Embryonic facial prominence (tissue), 1 donor: ENCODE measurements around the gene RSU1.

ENCODE experiments used
- DNase-seq: peaks from one replicate; pipeline ENCODE4 v3.0.0-alpha.2; 2016; ENCODE audit errors: extremely low spot score

RSU1 gene

DNA sequence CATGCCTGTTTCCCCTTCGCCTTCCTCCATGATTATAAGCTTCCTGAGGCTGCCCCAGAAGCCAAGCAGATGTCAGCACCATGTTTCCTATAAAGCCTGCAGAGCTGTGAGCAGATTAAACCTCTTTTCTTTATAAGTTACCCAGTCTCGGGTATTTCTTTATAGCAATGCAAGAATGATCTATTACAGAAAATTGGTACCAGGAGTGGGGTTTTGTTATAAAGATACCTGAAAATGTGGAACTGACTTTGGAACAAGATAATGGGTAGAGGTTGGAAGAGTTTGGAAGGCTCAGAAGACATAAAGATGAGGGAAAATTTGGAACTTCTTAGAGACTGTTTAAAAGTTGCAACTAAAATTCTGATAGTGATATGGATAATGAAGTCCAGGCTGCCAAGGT, 4.8 kb upstream of the RSU1 start:
- no peak for DNase-seq

DNA sequence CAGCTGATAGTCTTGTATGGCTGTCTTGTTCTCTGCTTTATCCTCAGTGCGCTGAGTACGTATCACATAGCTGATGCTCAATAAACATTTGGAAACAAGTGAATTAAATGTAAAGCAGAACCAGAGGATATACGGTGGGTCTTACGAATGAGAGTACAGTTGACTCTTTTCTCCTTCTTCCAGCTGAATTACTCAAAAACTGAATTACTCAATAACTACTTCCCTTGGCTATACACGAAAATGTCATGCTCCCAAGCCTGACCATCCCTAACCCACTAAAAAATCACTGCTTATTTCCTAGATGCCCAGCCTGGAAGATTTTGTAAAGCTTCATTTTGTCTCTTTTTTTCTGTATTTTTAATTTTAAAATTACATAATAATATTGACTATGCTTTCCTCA, 3.2 kb upstream of the RSU1 start:
- no peak for DNase-seq

DNA sequence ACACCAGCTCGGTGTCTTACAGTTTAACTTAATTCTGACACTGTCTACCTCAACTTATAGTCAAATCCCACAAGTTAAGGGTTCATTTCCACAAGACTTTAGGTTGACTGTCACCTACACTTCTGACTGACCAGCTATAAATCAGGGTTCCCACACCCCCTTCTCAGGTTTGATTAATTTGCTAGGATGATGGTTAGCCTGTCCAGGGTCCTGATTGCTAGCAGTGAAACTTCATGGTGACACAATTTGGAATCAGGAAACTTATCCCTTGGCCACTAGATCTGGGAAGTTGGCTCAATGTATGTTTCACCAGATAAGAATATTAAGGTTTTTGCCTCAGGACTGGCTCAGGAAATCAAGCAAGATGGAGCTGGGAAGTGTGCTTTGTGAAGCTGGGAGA, 2.8 kb upstream of the RSU1 start:
- no peak for DNase-seq

DNA sequence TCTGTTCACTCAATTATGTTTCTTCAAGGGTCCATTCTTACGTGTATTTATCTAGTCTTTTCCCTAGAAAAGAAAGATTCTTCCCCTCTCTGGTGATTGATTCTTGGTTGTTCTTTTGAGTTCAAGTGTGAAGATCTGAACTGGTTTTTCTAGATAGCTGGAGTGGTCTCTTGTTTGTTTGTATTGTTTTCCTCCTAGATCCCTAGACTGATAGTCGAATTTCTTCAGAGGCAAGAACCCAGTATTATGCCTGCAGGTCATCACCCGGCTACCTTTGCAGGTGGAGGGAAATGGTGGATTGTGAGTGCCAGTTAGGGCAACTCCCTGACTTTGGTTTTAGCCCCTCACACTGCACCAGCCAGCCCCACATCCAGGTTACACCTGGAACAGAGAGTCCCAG, 2.2 kb upstream of the RSU1 start:
- no peak for DNase-seq

DNA sequence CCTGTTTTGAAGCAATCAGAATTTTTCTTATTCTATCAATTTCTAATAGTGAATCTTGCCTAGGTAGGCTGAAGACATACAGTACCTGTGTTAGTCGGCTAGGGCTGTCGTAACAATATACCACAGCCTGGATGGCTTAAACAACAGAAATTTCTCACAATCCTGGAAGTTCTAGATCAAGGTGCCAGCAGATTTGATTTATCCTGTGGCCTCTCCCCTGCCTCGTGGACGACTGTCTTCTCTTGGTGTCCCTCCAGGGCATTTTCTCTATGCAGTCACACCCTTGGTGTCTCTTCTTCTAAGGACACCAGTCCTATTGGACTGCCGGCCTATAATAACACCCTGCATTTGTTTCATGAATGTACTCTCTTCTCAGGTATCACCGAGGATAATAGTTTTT, 1.8 kb upstream of the RSU1 start:
- no peak for DNase-seq

DNA sequence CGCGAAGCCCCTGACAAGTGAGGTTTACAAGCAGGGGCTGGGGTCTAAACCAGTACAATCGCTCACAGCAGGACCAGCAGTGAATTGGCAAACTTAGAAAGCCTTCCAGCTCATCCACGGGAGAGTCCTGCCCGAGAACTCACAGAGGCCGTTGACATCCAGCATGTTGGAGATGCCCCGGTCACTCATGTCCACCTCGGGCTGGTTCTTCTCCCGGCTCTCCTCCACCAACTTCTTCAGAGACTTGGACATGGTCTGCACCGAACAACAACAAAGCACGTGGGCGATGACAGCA, 447 bp downstream of the RSU1 start:
- no peak for DNase-seq

DNA sequence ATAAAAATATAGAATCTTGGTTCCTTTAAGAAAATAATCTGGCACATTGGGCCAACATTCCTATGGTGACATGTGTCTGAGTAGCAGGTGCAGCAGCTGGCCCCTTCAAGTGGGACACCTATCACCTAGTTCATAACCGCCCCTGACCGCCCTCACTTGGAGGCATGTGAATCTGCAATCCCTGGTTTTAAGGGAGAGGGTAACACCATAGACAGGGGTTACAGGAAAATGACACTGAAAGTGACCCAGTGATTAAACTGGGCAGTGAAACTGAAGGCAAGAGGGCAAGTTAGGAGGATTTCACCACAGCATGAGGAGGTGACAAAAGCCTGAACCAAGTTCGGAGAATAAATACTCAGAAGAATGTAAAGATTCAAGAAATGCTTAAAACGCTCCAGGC, 1.1 kb downstream of the RSU1 start:
- DNase-seq = no peak

DNA sequence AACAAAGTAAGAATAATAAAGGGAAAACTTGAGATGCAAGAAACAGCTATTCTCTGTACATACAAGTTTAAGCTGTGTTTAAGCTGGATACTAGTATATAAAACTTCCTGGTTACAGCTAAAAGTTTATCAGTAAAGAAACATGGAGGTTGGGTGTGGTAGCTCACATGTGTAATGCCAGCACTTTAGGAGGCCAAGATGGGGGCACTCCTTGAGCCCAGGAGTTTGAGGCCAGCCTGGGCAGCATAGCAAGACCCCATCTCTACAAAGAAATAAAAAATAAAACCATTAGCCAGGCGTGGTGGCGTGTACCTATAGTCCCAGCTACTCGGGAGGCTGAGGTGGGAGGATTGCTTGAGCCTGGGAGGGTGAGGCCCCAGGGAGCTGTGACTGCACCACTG, 3.2 kb downstream of the RSU1 start:
- DNase-seq = no peak

DNA sequence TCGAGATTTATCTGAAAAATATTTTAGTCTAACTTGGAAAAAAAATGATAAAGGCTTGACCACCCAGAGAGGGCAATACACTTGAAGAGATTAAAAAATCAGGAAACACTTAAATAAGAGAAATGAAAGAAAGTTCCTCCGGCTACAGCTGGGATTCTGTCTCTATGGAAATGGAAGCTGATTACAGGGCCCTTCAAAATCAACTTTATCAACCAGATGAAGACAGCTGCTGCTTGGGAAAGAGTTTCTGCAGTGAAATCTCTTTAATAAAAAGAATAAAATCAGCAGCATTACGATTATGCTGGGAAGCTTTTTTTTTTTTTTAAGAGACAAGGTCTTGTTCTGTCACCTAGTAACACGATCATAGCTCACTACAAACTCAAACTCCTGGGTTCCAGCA, 4.5 kb downstream of the RSU1 start:
- DNase-seq = no peak

DNA sequence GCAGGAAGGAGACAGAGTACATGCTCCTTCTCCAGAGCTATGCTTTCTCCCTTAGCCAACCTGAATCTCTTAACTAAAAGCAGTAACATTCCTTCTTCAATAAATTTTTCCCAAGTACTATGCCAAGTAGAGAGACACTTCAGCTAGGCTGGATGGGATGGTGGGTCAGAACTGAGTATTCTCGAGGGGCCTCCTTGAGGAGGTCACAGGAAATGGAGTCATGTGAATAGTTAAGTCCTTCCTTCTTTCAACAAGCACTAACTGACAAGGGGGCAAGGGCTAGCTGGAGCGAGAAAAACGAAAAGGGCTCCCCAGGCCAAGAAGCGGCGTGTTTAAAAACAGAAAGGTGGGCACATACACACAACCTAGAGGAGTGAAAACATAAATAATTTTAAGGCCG, 5.5 kb downstream of the RSU1 start:
- no peak for DNase-seq

DNA sequence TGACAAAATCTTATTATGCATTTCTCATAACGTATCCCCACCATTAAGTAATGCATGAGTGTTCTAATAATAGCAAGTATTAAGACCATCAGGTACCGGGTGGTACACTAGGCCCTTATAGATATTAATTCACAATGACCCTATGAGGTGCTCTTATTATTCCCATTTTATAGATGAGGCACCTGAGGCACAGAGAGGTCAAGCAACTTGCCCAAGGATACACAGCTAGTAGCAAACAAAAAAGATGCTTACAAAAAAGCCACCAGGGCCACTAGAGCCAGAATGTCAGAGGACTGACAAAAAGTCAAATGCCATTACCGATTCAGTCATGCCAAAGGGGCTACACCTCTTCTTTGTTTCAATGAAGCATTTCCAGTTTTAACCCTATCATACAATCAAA, 5.9 kb downstream of the RSU1 start:
- DNase-seq = no peak

DNA sequence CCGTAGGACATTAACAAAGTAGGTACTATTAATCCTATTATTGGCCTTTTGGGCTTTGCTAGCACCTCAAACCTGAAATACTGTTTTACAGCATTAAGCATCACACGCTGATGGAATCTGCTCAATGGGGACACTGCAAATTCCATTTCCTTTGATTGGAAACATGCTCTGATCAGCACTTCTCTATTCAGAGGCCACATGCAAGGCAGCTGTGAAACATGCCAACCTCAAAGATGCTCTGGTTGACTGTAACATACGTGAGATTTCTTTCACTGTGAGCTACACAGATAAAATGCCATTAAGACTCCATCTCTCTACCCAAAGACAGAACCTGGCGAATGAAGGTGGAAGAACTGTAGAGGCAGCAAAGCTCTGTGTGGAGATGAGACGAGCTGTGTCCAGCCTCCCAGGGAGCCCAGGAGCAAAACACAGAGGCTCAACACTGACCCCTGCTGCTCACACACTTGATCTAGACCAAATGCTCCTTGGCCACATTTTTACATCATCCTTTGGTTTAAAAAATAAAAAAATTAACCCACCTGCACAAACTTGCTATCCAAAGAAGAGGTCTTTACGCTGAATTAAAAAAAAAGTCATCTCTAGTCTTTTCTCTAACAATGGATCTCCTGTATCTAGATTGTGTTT, 8.0 kb downstream of the RSU1 start:
- no peak for DNase-seq

DNA sequence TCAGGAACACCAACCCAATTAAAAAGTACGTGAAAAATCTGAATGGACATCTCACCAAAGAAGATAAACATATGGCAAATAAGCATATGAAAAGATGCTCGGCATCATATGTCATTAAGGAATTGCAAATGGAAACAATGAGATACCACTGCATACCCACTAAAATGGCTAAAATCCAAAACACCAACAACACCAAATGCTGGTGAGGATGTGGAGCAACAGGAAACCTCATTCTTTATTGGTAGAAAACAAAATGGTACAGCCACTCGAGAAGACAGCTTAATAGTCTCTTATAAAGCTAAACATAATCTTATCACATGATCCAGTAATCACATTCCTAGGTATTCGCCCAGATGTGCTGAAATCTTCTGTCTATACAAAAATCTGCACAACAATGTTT, 13.1 kb downstream of the RSU1 start:
- DNase-seq = no peak

DNA sequence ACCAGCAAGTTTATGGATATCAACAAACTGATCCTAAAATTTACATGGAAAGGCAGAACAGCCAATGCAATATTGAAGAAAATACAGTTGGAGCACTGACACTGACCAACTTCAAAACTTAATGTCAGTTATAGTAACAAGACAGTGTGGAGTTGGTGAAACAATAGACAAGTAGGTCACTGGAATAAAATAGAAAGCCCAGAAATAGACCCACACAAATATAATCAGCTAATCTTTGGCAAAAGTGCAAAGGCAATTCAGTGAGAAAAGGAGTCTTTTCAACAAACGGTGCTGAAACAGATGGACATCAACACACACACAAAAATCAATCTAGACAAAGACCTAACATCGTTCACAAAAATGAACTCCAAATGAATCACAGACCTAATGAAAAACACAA, 13.8 kb downstream of the RSU1 start:
- no peak for DNase-seq

DNA sequence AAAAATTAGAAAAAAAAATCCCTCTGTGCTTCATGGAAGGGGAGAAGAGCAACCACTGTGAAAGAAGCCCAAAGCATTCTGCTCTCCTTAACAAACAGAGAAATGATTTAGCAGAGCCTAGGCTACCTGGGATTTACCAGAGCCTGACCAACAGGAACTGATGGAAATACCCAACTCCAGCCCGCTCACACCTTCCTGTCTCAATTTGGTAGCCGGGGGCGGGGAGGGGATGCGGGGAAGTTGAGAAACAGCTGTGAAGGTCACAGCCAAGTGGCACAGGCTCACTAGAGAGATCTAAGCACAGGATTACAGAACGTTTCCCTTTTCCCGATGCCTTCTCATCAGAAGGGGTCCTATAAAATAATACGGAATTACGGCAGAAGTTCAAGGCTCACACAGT, 17.6 kb downstream of the RSU1 start:
- no peak for DNase-seq

DNA sequence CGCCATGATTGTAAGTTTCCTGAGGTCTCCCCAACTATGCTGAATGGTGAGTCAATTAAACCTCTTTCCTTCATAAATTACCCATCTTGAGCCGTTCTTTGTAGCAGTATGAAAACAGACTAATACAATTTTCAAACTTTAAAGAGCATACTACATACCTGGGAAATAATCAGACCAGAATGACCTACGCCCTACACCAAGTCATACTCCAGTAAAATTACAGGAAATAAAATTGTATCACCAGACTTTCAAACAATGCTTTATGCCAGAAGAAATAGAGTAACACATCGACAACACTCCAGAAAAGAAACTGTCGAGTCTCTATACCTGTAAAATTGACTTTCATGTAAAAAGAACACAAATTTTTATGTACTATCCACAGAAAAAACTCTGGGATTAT, 18.7 kb downstream of the RSU1 start:
- DNase-seq = no peak

DNA sequence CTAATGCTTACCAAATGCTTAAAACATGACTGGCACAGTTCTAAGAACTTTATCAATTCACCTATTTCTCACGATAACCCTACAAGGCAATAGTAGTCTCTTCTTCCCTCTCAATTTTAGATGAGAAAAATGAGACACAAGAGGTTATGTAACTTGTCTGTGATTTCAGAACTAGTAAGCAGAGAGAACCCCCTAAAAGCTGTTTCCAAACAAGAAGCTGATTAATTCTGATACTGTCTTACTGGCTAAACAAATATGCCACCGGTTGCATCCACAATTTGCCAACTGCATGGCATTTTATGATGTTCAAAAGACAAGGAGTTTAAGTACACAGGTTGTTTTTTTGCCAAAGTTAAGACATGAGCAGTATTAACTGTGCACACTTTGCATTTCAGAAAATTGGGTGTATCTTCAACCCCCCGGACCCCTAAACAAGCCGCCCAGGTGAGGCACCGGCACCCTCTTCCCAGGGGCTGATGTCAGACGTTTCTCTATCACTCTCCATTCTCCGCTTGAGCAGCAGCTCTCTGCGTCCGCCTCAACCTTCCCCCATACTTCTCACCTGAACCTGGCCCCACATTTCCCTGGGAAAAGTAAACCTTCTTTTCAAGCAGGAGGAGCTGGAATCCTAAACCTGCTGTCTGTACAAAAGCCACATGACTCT, 21.7 kb downstream of the RSU1 start:
- DNase-seq = no peak

DNA sequence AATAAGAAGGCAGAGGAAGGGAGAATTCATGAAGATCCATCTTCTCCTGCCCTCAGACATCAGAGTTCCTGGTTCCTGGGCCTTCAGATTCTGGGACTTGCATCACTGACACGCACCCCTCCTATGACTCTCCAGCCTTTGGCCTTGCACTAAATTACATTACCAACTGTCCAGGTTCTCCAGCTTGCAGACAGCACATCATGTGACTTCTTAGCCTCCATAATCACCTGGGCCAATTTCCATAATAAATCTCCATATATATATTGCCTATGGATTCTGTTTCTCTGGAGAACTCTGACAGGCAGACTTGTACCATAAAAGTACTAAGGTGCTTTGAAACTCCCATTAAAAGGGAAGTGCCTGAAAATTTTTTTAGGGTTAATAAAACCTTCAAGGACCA, 23.2 kb downstream of the RSU1 start:
- no peak for DNase-seq

DNA sequence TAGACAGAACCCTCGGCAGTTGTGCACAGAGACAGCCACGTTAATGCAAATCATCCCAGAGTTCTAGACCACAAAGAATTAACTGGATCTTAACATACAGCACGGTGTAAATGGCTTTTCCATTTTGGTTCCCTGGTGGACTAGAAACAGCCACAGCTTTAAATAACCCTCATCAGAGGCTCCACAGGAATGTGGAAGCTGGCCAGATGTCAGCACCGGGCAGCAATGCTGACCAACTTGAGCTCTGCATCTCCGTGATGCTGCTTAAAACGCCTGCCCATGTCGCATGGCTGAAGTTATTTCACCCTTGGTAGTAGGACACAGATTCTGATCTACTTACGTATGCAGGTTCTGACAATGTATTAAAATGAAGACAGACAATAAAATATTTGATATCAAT, 24.5 kb downstream of the RSU1 start:
- DNase-seq = no peak

DNA sequence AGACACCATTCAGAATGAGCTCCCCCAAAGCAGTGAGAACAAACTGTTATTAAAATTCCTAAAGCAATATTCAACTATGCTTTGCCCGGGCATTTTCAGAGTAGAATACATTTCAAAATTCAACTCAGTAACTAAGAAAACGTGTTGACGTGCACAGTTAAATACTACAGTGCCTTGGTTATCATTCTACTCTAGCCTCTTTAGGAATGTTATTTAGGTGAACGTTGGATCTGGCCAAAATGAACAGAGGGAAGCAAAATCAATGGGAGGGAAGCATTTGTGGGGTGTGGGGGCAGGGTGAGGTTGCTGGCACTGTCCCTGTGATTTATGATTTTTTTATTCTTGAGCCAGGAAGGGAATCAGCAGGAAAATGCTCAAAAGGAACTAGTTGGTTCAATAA, 27.5 kb downstream of the RSU1 start:
- no peak for DNase-seq

DNA sequence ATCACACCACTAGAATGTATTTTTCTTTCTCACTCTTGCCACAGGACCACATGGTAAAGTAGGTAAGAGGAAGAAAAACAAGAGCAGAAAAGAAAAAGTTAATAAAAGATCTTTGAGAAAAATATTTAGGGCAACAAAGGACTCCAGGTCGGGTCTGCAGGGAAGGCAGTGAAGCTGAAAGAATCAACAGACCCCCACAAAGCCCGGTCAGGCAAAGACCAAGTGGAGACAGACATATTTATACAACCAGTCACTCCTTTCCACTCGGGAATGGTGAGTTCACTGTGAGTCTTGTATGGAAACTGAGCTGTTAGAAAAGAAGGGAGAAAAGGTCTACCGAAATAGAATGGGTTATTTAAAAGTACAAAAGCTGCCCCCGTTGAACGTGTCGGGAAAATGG, 28.0 kb downstream of the RSU1 start:
- no peak for DNase-seq

DNA sequence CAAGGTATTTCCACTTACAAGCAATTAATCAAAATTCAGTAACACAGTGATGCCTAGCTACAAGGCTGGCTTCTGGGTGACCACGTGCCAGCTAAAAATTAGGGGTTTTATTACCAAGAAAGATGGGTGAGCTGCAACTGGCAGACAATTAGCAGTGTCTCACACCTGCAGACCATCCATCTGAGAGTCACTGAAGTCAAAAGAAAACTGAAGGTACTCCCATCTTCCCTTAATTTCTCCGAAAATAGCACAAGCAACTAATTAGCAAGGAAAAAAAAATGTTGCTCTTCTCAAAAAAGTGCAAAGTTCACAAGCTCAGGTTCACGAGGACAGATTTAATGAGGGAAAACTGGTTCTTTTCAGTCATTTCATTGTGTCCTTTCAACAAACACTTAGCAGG, 28.4 kb downstream of the RSU1 start:
- no peak for DNase-seq

DNA sequence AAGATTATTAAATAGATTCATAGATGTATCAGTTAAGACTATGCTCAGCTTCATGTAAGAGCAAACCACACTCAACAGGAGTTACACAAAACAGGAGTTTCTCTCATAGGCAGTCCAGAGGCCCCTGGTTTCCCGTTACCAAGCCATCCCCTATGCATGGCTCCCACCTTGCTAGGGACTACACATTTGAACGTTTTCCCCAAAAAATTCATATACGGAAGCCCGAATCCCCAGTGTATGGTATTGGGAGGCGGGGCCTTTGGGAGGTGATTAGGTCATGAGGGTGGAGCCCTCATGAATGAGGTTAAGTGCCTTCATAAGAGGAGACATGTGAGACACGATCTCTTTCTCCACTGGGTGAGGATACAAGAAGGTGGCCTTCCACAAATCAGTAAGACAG, 29.1 kb downstream of the RSU1 start:
- DNase-seq = no peak

DNA sequence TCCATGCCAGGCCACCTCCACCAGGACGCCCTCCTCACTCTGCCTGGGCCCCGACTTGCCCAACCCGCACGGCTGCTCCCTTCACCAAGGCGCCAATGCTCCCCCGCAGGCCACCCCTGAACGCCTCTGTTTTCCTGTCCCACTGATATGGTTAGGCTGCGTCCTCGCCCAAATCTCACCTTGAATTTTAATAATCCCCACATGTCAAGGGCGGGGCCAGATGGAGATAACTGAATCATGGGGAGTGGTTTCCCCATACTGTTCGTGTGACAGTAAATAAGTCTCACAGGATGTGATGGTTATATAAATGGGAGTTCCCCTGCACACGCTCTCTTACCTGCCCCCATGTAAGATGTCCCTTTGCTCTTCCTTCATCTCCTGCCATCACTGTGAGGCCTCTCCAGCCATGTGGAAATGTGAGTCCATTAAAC, 29.8 kb downstream of the RSU1 start:
- DNase-seq = no peak
